Transverse colon (tissue), 3 donors: Measurements from ENCODE around the gene C2orf78.

Source experiments
- POLR2A ChIP-seq: fragments of 450-650 bp; IDR thresholded peaks from one replicate; pipeline ENCODE4 v1.6.1; 2016; ENCODE audit warnings: antibody characterized with exemption, mild to moderate bottlenecking, moderate library complexity
- TF ChIP-seq, protein P1 (sequence below), 5 experiments: fragments of 200-600 bp in 3 of 5; fragments of 450-650 bp in 2 of 5; sonication (generic) in 3 of 5; IDR thresholded peaks; 1 replicate in 2 of 5; 2 replicates in 3 of 5; pipeline ENCODE4 v1.5.1; 2016 to 2017; ENCODE audit warnings: antibody characterized with exemption in 5 of 5, inconsistent platforms in 3 of 5, mild to moderate bottlenecking in 2 of 5, moderate library complexity in 1 of 5

DNA sequence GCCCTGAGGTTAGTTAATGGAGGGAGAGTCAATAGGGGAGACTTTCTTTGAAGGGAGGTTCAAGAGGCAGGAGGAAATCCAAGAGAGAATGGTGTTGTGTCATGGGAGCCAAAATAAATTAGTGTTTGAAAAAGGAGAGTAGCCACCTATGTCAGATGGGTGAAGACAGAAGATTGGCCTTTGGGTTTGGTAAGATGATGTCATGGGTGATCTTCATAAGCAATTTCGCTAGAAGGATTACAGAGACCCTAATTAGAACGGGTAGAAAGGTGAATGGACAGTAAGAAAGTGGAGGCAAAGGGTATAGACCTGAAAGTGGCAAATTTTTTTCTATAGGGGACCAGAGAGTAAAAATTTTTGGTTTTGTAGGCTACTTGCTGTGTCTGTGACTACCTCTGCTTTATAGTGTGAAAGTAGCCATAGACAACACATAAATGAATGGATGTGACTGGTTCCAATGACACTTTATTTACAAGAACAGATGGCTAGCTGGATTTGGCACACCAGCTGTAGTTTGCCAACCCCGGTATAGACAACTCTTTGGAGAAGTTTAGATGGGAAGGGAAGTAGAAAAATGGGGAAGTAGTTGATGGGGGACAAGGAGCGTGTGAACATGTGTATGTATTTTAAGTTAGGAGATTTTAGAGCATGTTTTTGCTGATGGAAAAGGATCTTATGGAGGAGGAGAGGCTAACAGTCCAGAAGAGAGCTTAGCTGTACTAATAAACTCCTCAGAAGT lies 54.0 kb downstream of the C2orf78 start:
- TF ChIP-seq, protein P1, sequence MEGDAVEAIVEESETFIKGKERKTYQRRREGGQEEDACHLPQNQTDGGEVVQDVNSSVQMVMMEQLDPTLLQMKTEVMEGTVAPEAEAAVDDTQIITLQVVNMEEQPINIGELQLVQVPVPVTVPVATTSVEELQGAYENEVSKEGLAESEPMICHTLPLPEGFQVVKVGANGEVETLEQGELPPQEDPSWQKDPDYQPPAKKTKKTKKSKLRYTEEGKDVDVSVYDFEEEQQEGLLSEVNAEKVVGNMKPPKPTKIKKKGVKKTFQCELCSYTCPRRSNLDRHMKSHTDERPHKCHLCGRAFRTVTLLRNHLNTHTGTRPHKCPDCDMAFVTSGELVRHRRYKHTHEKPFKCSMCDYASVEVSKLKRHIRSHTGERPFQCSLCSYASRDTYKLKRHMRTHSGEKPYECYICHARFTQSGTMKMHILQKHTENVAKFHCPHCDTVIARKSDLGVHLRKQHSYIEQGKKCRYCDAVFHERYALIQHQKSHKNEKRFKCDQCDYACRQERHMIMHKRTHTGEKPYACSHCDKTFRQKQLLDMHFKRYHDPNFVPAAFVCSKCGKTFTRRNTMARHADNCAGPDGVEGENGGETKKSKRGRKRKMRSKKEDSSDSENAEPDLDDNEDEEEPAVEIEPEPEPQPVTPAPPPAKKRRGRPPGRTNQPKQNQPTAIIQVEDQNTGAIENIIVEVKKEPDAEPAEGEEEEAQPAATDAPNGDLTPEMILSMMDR (IDR thresholded peaks at IDR 0.05): no peak
- TF ChIP-seq POLR2A: no peak
